HEK293T (cell line): ENCODE data around the gene B3GNT7.

Source experiments
- ARNT ChIP-seq: fragments of 450-650 bp; IDR thresholded peaks from 2 replicates; pipeline ENCODE4 v1.6.1; 2017; ENCODE audit warnings: mild to moderate bottlenecking
- BHLHE40 ChIP-seq: fragments of 450-650 bp; IDR thresholded peaks from 2 replicates; pipeline ENCODE4 v1.6.1; 2016; ENCODE audit warnings: mild to moderate bottlenecking, moderate library complexity, borderline replicate concordance
- ELF4 ChIP-seq: fragments of 450-650 bp; IDR thresholded peaks from 2 replicates; pipeline ENCODE4 v1.6.1; 2017; ENCODE audit warnings: antibody characterized with exemption
- FOXA1 ChIP-seq: fragments of 450-650 bp; IDR thresholded peaks from 2 replicates; pipeline ENCODE4 v1.6.1; 2016; ENCODE audit warnings: mild to moderate bottlenecking
- FOXK2 ChIP-seq: fragments of 450-650 bp; IDR thresholded peaks from 2 replicates; pipeline ENCODE4 v1.6.1; 2016; ENCODE audit warnings: mild to moderate bottlenecking
- FOXM1 ChIP-seq: fragments of 450-650 bp; IDR thresholded peaks from 2 replicates; pipeline ENCODE4 v1.6.1; 2017; ENCODE audit warnings: mild to moderate bottlenecking, borderline replicate concordance
- HDGF ChIP-seq: fragments of 450-650 bp; IDR thresholded peaks from 2 replicates; pipeline ENCODE4 v1.6.1; 2017; ENCODE audit warnings: antibody characterized with exemption, borderline replicate concordance
- LEF1 ChIP-seq: fragments of 450-650 bp; IDR thresholded peaks from 2 replicates; pipeline ENCODE4 v1.6.1; 2017; ENCODE audit warnings: mild to moderate bottlenecking, borderline replicate concordance
- NFRKB ChIP-seq: fragments of 450-650 bp; IDR thresholded peaks from 2 replicates; pipeline ENCODE4 v1.6.1; 2016; ENCODE audit warnings: mild to moderate bottlenecking, moderate library complexity
- SP1 ChIP-seq: fragments of 450-650 bp; IDR thresholded peaks from 2 replicates; pipeline ENCODE4 v1.6.1; 2017
- SUZ12 ChIP-seq: fragments of 450-650 bp; IDR thresholded peaks from 2 replicates; pipeline ENCODE4 v1.6.1; 2016; ENCODE audit warnings: mild to moderate bottlenecking
- ZNF384 ChIP-seq: fragments of 450-650 bp; IDR thresholded peaks from 2 replicates; pipeline ENCODE4 v1.6.1; 2016
- TF ChIP-seq, protein P1 (sequence below): fragments of 450-650 bp; IDR thresholded peaks from 2 replicates; pipeline ENCODE4 v1.6.1; 2016

DNA sequence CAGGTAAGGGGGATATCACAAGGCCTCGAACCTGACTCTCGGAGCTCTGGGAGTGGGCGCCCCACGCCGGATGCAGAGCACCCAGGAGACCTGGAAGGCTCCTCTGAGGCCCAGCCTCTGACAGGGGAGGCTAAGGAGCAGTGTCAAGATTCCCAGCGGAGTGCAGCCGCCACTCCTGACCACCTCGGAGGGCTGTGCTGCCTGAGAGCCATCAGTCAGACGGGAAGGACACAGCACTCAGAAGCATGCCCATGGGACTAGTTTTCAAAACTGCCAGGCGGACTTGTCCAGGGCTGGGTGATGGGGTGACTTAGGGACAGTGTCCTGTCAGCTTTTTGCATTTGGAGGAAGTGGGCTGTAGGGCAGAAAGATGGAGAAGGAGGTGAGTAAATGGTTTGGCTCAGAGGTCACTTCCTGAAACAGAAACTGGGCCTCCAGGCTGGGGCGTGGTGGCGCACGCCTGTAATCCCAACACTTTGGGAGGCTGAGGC is 34.6 kb upstream of the B3GNT7 start:
- no peak for TF ChIP-seq HDGF
- TF ChIP-seq SUZ12 = no peak
- TF ChIP-seq FOXK2 = no peak
- TF ChIP-seq NFRKB = no peak
- TF ChIP-seq ELF4 = no peak
- TF ChIP-seq, protein P1, sequence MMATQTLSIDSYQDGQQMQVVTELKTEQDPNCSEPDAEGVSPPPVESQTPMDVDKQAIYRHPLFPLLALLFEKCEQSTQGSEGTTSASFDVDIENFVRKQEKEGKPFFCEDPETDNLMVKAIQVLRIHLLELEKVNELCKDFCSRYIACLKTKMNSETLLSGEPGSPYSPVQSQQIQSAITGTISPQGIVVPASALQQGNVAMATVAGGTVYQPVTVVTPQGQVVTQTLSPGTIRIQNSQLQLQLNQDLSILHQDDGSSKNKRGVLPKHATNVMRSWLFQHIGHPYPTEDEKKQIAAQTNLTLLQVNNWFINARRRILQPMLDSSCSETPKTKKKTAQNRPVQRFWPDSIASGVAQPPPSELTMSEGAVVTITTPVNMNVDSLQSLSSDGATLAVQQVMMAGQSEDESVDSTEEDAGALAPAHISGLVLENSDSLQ = no peak
- no peak for TF ChIP-seq SP1
- TF ChIP-seq LEF1 = no peak
- no peak for TF ChIP-seq ZNF384
- TF ChIP-seq ARNT = no peak
- no peak for TF ChIP-seq FOXA1
- no peak for TF ChIP-seq BHLHE40
- TF ChIP-seq FOXM1 = no peak
